Measurements from ENCODE around the gene KSR1.

GRCh38 chr17:27521281-27522027 is 65.2 kb downstream of the KSR1 start:
- no peak for TF ChIP-seq CTCF (conservative IDR thresholded peaks at IDR 0.05; ENCODE audit: low read depth, low read length)
- TF ChIP-seq EZH2 (IDR thresholded peaks at IDR 0.05; ENCODE audit: borderline replicate concordance, low read depth, low read length, poor library complexity, severe bottlenecking): no peak
